IMR-90 (cell line): Measurements from ENCODE around the gene ASAP2. TPM values are rescaled to one million over a fixed set of nuclear protein-coding genes. Genes with fewer than 3 reads are reported as not detected.

ENCODE experiments used
- ATAC-seq: fragments of 200-7000 bp; cut with Tn5 transposase; 2 replicates; pipeline ENCODE4 v1.9.1; 2020; ENCODE audit warnings: low read depth, mild to moderate bottlenecking, moderate library complexity
- BruUV-seq: library from RNA; stranded (reverse); fragments of 400-500 nt; replicated peaks from 2 replicates; lab custom pipeline; 2021; lab: Mats Ljungman, UMichigan
- CTCF ChIA-PET: fragments of 300-600 bp; formaldehyde crosslinking; extraction: SDS; loops from one replicate; lab custom pipeline; 2021; ENCODE audit warnings: antibody characterized with exemption; lab: Yijun Ruan, JAX
- POLR2A ChIA-PET: fragments of 300-600 bp; sonication (Branson Sonifier 250); formaldehyde crosslinking; loops from one replicate; lab custom pipeline; 2022; ENCODE audit warnings: antibody characterized with exemption; ENCODE audit not compliant: unreplicated experiment; lab: Charles Lee
- DNase-seq: peaks from one replicate; pipeline ENCODE4 v3.0.0; 2013
- H2AFZ ChIP-seq: replicated peaks from 2 replicates; pipeline ENCODE3; 2013; ENCODE audit warnings: low read length, mild to moderate bottlenecking; ENCODE audit not compliant: poor library complexity
- H2AK5ac ChIP-seq: 2 replicates; pipeline ENCODE4 v1.6.1; 2013; ENCODE audit warnings: low read depth, low read length, inconsistent platforms
- H2AK9ac ChIP-seq: replicated peaks from 2 replicates; pipeline ENCODE3; 2013; ENCODE audit warnings: mild to moderate bottlenecking, low read depth, low read length, moderate library complexity; ENCODE audit not compliant: poor library complexity
- H2BK120ac ChIP-seq: 2 replicates; pipeline ENCODE4 v1.6.1; 2013; ENCODE audit warnings: low read depth, low read length, inconsistent platforms
- H2BK15ac ChIP-seq: 3 replicates; pipeline ENCODE4 v1.6.1; 2013; ENCODE audit warnings: low read depth, low read length, inconsistent platforms
- H2BK20ac ChIP-seq: 2 replicates; pipeline ENCODE4 v1.6.1; 2013; ENCODE audit warnings: low read depth, mild to moderate bottlenecking, inconsistent platforms, low read length, moderate library complexity
- H2BK5ac ChIP-seq: 2 replicates; pipeline ENCODE4 v1.6.1; 2013; ENCODE audit warnings: mild to moderate bottlenecking, low read depth, low read length, inconsistent platforms; ENCODE audit not compliant: poor library complexity, severe bottlenecking
- H3K14ac ChIP-seq: replicated peaks from 2 replicates; pipeline ENCODE4 v1.6.1; 2013; ENCODE audit warnings: low read depth, low read length, inconsistent platforms
- H3K18ac ChIP-seq: 2 replicates; pipeline ENCODE4 v1.6.1; 2013; ENCODE audit warnings: low read depth, low read length, control low read depth
- H3K23ac ChIP-seq: 2 replicates; pipeline ENCODE4 v1.6.1; 2013; ENCODE audit warnings: low read depth, low read length, inconsistent platforms
- H3K27ac ChIP-seq: 2 replicates; pipeline ENCODE4 v1.5.1; 2013; ENCODE audit warnings: mild to moderate bottlenecking, control low read depth, low read length; ENCODE audit not compliant: insufficient read depth
- H3K27me3 ChIP-seq: 2 replicates; pipeline ENCODE4 v1.6.1; 2013; ENCODE audit warnings: low read length; ENCODE audit not compliant: control insufficient read depth, insufficient read depth
- H3K36me3 ChIP-seq: 2 replicates; pipeline ENCODE4 v1.6.1; 2013; ENCODE audit warnings: low read length, mixed read lengths; ENCODE audit not compliant: control insufficient read depth, insufficient read depth
- H3K4ac ChIP-seq: 2 replicates; pipeline ENCODE4 v1.6.1; 2013; ENCODE audit warnings: low read depth, low read length, inconsistent platforms
- H3K4me1 ChIP-seq: 2 replicates; pipeline ENCODE4 v1.6.1; 2013; ENCODE audit warnings: low read length, mixed read lengths; ENCODE audit not compliant: control insufficient read depth, insufficient read depth
- H3K4me2 ChIP-seq: 2 replicates; pipeline ENCODE4 v1.6.1; 2013; ENCODE audit warnings: low read depth, mild to moderate bottlenecking, control low read depth, low read length, moderate library complexity
- H3K4me3 ChIP-seq: 2 replicates; pipeline ENCODE4 v1.5.1; 2013; ENCODE audit warnings: low read depth, mild to moderate bottlenecking, control low read depth, low read length, moderate library complexity; ENCODE audit not compliant: insufficient read depth
- H3K56ac ChIP-seq: 2 replicates; pipeline ENCODE4 v1.6.1; 2013; ENCODE audit warnings: low read length, inconsistent platforms; ENCODE audit not compliant: insufficient read depth; ENCODE audit errors: extremely low read depth
- H3K79me1 ChIP-seq, 2 experiments: 2 replicates each; pipeline ENCODE4 v1.6.1; 2013; ENCODE audit warnings: low read length in 2 of 2, inconsistent platforms in 1 of 2, low read depth in 1 of 2
- H3K9ac ChIP-seq: 2 replicates; pipeline ENCODE4 v1.6.1; 2013; ENCODE audit warnings: low read depth, low read length, control low read depth
- H3K9me1 ChIP-seq: 2 replicates; pipeline ENCODE4 v1.6.1; 2013; ENCODE audit warnings: low read length, inconsistent platforms; ENCODE audit not compliant: insufficient read depth
- H3K9me3 ChIP-seq: 2 replicates; pipeline ENCODE4 v1.6.1; 2013; ENCODE audit warnings: low read length; ENCODE audit not compliant: control insufficient read depth, insufficient read depth
- H4K20me1 ChIP-seq: 2 replicates; pipeline ENCODE4 v1.6.1; 2013; ENCODE audit warnings: low read length, inconsistent platforms; ENCODE audit not compliant: insufficient read depth
- H4K5ac ChIP-seq: 2 replicates; pipeline ENCODE4 v1.6.1; 2013; ENCODE audit warnings: mild to moderate bottlenecking, low read depth, low read length, control low read depth
- H4K8ac ChIP-seq, 2 experiments: 2 replicates each; pipeline ENCODE4 v1.6.1; 2013; ENCODE audit warnings: low read depth in 2 of 2, low read length in 2 of 2, control low read depth in 1 of 2, inconsistent platforms in 1 of 2
- H4K91ac ChIP-seq: 2 replicates; pipeline ENCODE4 v1.6.1; 2013; ENCODE audit warnings: low read depth, low read length, inconsistent platforms; ENCODE audit not compliant: insufficient read depth
- BHLHE40 ChIP-seq: fragments of 150-350 bp; IDR thresholded peaks from 2 replicates; pipeline ENCODE4 v1.6.1; 2016; ENCODE audit warnings: mild to moderate bottlenecking, low read depth, low read length
- CEBPB ChIP-seq: IDR thresholded peaks from 2 replicates; pipeline ENCODE4 v1.6.1; 2012; ENCODE audit warnings: low read depth, low read length, improper control_type of control experiment
- ELK1 ChIP-seq: fragments of 150-350 bp; IDR thresholded peaks from 2 replicates; pipeline ENCODE4 v1.6.1; 2016; ENCODE audit warnings: low read depth, mild to moderate bottlenecking, low read length, moderate library complexity, borderline replicate concordance
- FOS ChIP-seq: fragments of 150-350 bp; IDR thresholded peaks from 2 replicates; pipeline ENCODE4 v1.6.1; 2016; ENCODE audit warnings: low read depth, low read length
- MAFK ChIP-seq: IDR thresholded peaks from 2 replicates; pipeline ENCODE4 v1.6.1; 2012; ENCODE audit warnings: low read depth, low read length, improper control_type of control experiment
- MAZ ChIP-seq: IDR thresholded peaks from 2 replicates; pipeline ENCODE4 v1.6.1; 2012; ENCODE audit warnings: low read depth, mild to moderate bottlenecking, low read length, improper control_type of control experiment, moderate library complexity, borderline replicate concordance
- MXI1 ChIP-seq: IDR thresholded peaks from 2 replicates; pipeline ENCODE4 v1.6.1; 2012; ENCODE audit warnings: low read depth, mild to moderate bottlenecking, low read length, moderate library complexity, borderline replicate concordance
- NFE2L2 ChIP-seq: fragments of 150-350 bp; IDR thresholded peaks from 2 replicates; pipeline ENCODE4 v1.6.1; 2016; ENCODE audit warnings: low read depth, mild to moderate bottlenecking, low read length
- POLR2A ChIP-seq: IDR thresholded peaks from 2 replicates; pipeline ENCODE4 v1.6.1; 2012; ENCODE audit warnings: mild to moderate bottlenecking, low read depth, low read length
- RAD21 ChIP-seq: IDR thresholded peaks from 2 replicates; pipeline ENCODE4 v1.6.1; 2012; ENCODE audit warnings: low read length, improper control_type of control experiment
- RCOR1 ChIP-seq: IDR thresholded peaks from 2 replicates; pipeline ENCODE4 v1.6.1; 2012; ENCODE audit warnings: mild to moderate bottlenecking, low read length, improper control_type of control experiment; ENCODE audit not compliant: insufficient replicate concordance
- RFX5 ChIP-seq: IDR thresholded peaks from 2 replicates; pipeline ENCODE4 v1.8.0; 2012; ENCODE audit warnings: low read depth, mild to moderate bottlenecking, low read length, moderate library complexity
- SMC3 ChIP-seq: fragments of 150-350 bp; IDR thresholded peaks from 2 replicates; pipeline ENCODE4 v1.6.1; 2016; ENCODE audit warnings: low read depth, mild to moderate bottlenecking, antibody characterized with exemption, low read length, moderate library complexity
- WGBS, 2 experiments: methylation state at CpG; one replicate each; pipeline versions ENCODE4 v1.1.5 to v1.1.7; 2013; ENCODE audit warnings: missing lambda C conversion rate in 2 of 2; ENCODE audit not compliant: insufficient read length in 1 of 2; ENCODE audit errors: extremely low coverage in 2 of 2; 5-methylcytosine and 5-hydroxymethylcytosine counted together
- dilution Hi-C: fragments of 300-500 bp; cut with HindIII; formaldehyde crosslinking; loops from one replicate; pipeline ENCODE4 v1.14.3; 2018; ENCODE audit warnings: low sequenced_read_pairs; ENCODE audit not compliant: unreplicated experiment
- in situ Hi-C: fragments of 300-500 bp; cut with MboI; formaldehyde crosslinking; loops from 3 replicates; pipeline ENCODE4 v1.14.3; 2019; ENCODE audit warnings: low sequenced_read_pairs, inconsistent platforms, mixed read lengths
- intact Hi-C: fragments of 100-400 bp; cut with micrococcal nuclease; formaldehyde crosslinking; loops from 2 replicates; pipeline ENCODE4 v1.10.0; 2022
- polyA plus RNA-seq, 3 experiments: library from polyadenylated mRNA; depleted of rRNA; stranded (reverse); fragments of >200 nt; gene quantifications; 2 replicates each; pipeline ENCODE4 v1.2.3, GENCODE V29; 2012; ENCODE audit warnings: low replicate concordance in 1 of 3
- total RNA-seq: library from RNA; depleted of rRNA; stranded (reverse); fragments of >200 nt; gene quantifications from 2 replicates; pipeline ENCODE4 v1.2.3, GENCODE V29; 2012
- TF ChIP-seq, protein P1 (sequence below): conservative IDR thresholded peaks from 2 replicates; pipeline ENCODE4 v1.5.1; 2012; ENCODE audit warnings: mild to moderate bottlenecking, low read depth, low read length, improper control_type of control experiment

ASAP2 gene
- total and polyA plus RNA-seq, 2 of the 4 experiments (the other 2 are of a cell fraction), result 19.7 to 28.1 TPM

DNA sequence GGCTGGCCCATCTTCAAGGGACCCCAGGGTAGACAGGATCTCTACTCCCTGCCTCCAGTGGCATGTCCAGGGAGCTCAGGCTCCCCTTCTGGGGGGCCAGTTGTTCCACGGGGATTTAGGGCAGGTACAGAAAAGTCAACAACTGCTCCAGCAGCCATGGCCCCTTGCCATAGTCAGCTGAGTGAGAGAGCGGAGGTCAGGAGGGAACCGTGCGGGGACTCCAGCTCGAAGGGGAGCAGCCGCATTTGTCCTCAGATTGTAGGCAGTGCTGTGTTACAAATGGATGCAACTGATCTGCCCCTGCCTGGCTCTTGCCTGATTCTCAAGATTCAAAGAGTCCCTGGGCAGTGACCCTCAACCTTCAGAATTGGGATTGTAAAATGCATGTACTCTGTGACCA, 166.9 kb downstream of the ASAP2 start:
- no peak overlapping the region for H4K91ac ChIP-seq
- H3K4me2 ChIP-seq, result no peak overlapping the region
- peaks cover 20% of the 10 kb centered on the region for H3K4me1 ChIP-seq
- in situ Hi-C loops, result loop anchor here (10.0 kb wide), 1 partner anchor 229 kb away; no protein-coding TSS in a partner anchor
- H3K9ac ChIP-seq, result no peak overlapping the region
- no peak overlapping the region for H3K56ac ChIP-seq
- ATAC-seq (no peak), DNase-seq (no peak)
- H4K5ac ChIP-seq, result no peak overlapping the region
- POLR2A ChIA-PET, result no interaction called here
- H4K8ac ChIP-seq, result no peak overlapping the region
- H3K27ac ChIP-seq, result no peak overlapping the region
- WGBS, 2 experiments, result 97% methylated on average over 5 of the region's 6 CpGs; no CpG with 5 or more reads in 1 of the 2 experiments
- H2BK120ac ChIP-seq, result no peak overlapping the region
- no peak overlapping the region for H3K14ac ChIP-seq
- H3K4me3 ChIP-seq, result no peak overlapping the region
- H3K23ac ChIP-seq, result no peak overlapping the region
- no peak overlapping the region for H3K4ac ChIP-seq
- H3K79me1 ChIP-seq, result peaks cover 31 to 71% of the 10 kb centered on the region in 2 experiments
- no peak overlapping the region for H2AK9ac ChIP-seq
- no peak overlapping the region for H2AFZ ChIP-seq
- H2BK5ac ChIP-seq, result no peak overlapping the region
- no peak for TF ChIP-seq BHLHE40
- no peak for TF ChIP-seq CEBPB
- TF ChIP-seq SMC3, result no peak
- no peak for TF ChIP-seq MAZ
- TF ChIP-seq POLR2A, result no peak
- TF ChIP-seq, protein P1, sequence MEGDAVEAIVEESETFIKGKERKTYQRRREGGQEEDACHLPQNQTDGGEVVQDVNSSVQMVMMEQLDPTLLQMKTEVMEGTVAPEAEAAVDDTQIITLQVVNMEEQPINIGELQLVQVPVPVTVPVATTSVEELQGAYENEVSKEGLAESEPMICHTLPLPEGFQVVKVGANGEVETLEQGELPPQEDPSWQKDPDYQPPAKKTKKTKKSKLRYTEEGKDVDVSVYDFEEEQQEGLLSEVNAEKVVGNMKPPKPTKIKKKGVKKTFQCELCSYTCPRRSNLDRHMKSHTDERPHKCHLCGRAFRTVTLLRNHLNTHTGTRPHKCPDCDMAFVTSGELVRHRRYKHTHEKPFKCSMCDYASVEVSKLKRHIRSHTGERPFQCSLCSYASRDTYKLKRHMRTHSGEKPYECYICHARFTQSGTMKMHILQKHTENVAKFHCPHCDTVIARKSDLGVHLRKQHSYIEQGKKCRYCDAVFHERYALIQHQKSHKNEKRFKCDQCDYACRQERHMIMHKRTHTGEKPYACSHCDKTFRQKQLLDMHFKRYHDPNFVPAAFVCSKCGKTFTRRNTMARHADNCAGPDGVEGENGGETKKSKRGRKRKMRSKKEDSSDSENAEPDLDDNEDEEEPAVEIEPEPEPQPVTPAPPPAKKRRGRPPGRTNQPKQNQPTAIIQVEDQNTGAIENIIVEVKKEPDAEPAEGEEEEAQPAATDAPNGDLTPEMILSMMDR, result no peak
- no peak for TF ChIP-seq MAFK
- TF ChIP-seq RFX5, result no peak
- no peak for TF ChIP-seq MXI1
- TF ChIP-seq NFE2L2, result no peak
- no peak for TF ChIP-seq RCOR1
- TF ChIP-seq ELK1, result no peak
- TF ChIP-seq RAD21, result no peak
- TF ChIP-seq FOS, result no peak
- BruUV-seq, result no TSS peak
- no peaks in the 10 kb centered on the region for H3K27me3 ChIP-seq
- H2BK15ac ChIP-seq, result no peak overlapping the region
- H3K9me3 ChIP-seq, result no peaks in the 10 kb centered on the region
- H3K9me1 ChIP-seq, result peaks cover 16% of the 10 kb centered on the region
- no peaks in the 10 kb centered on the region for H4K20me1 ChIP-seq
- dilution Hi-C loops, result no loop called here
- H3K18ac ChIP-seq, result no peak overlapping the region
- CTCF ChIA-PET, result no interaction called here
- peaks cover 31% of the 10 kb centered on the region for H3K36me3 ChIP-seq
- intact Hi-C loops, result loop anchor here (5.0 kb wide), 1 partner anchor 166 kb away; the partner anchor contains the start of gene ASAP2
- no peak overlapping the region for H2BK20ac ChIP-seq
- H2AK5ac ChIP-seq, result peak overlapping the region; percentile 0; the same call in 1 of the 2 replicates
